HCT116 (cell line): ENCODE results near the gene DUSP28. TPM values are rescaled to one million over a fixed set of nuclear protein-coding genes. Genes with fewer than 3 reads are reported as not detected.

ENCODE experiments used
- ATAC-seq: fragments of 200-7000 bp; cut with Tn5 transposase; 2 replicates; pipeline ENCODE4 v1.9.1; 2020; ENCODE audit warnings: mild to moderate bottlenecking, moderate library complexity
- BruUV-seq: library from RNA; stranded (reverse); fragments of 400-500 nt; replicated peaks from 2 replicates; lab custom pipeline; 2021; lab: Mats Ljungman, UMichigan
- CTCF ChIA-PET: fragments of 300-600 bp; sonication (Branson Sonifier 250); formaldehyde crosslinking; loops from one replicate; lab custom pipeline; 2021; ENCODE audit warnings: antibody characterized with exemption; lab: Charles Lee
- POLR2A ChIA-PET: fragments of 300-600, 350-600 bp; sonication (Branson Sonifier 250); formaldehyde crosslinking; loops from one replicate; lab custom pipeline; 2021; ENCODE audit warnings: antibody characterized with exemption; lab: Charles Lee
- RAD21 ChIA-PET, 2 experiments: fragments of 300-600 bp; sonication (Branson Sonifier 250); formaldehyde crosslinking; loops; one replicate each; lab custom pipeline; 2023; ENCODE audit warnings: low total read pairs in 2 of 2; ENCODE audit not compliant: uncharacterized antibody in 2 of 2, unreplicated experiment in 2 of 2, low non-redundant PET in 1 of 2; lab: Charles Lee
- DNase-seq: peaks from one replicate; pipeline ENCODE4 v3.0.0-alpha.2; 2010; ENCODE audit warnings: low read depth, low spot score
- H2AFZ ChIP-seq: fragments of 200-600 bp; shearing (Covaris generic), sonication (generic); 2 replicates; pipeline ENCODE4 v1.6.1; 2017; ENCODE audit warnings: low read depth, mixed run types, mixed read lengths, antibody characterized with exemption, low read length; ENCODE audit not compliant: poor library complexity, severe bottlenecking
- H3K27ac ChIP-seq: 2 replicates; pipeline ENCODE4 v1.5.1; 2012; ENCODE audit warnings: low read depth, low read length
- H3K27me3 ChIP-seq: fragments of 200-600 bp; sonication (generic); 2 replicates; pipeline ENCODE4 v1.6.1; 2016; ENCODE audit warnings: mixed run types, low read length, mixed read lengths; ENCODE audit not compliant: insufficient read depth
- H3K36me3 ChIP-seq, 2 experiments: fragments of 200-500 bp in 1 of 2; fragments of 200-600 bp in 1 of 2; sonication (Bioruptor generic) in 1 of 2; sonication (generic) in 1 of 2; 2 replicates each; pipeline versions ENCODE4 v1.5.1 to v1.6.1; 2014 to 2016; ENCODE audit warnings: low read length in 2 of 2, inconsistent platforms in 1 of 2, mixed read lengths in 1 of 2, mixed run types in 1 of 2; ENCODE audit not compliant: insufficient read depth in 2 of 2, control insufficient read depth in 1 of 2
- H3K4me1 ChIP-seq, 2 experiments: fragments of 200-600 bp in 1 of 2; sonication (generic) in 1 of 2; 2 replicates each; pipeline versions ENCODE4 v1.5.1 to v1.6.1; 2012 to 2017; ENCODE audit warnings: low read length in 2 of 2, inconsistent platforms in 1 of 2, mild to moderate bottlenecking in 1 of 2, mixed read lengths in 1 of 2, mixed run types in 1 of 2, moderate library complexity in 1 of 2; ENCODE audit not compliant: insufficient read depth in 2 of 2, control insufficient read depth in 1 of 2
- H3K4me2 ChIP-seq: fragments of 200-600 bp; sonication (generic); 2 replicates; pipeline ENCODE4 v1.6.1; 2017; ENCODE audit warnings: mixed run types, low read length, mixed read lengths
- H3K4me3 ChIP-seq, 2 experiments: fragments of 200-600 bp in 1 of 2; sonication (generic) in 1 of 2; replicated peaks in 1 of 2; 2 replicates each; pipeline ENCODE4 v1.5.1; 2011 to 2016; ENCODE audit warnings: low read length in 2 of 2, control low read depth in 1 of 2, low read depth in 1 of 2, mild to moderate bottlenecking in 1 of 2, mixed read lengths in 1 of 2, mixed run types in 1 of 2
- H3K79me2 ChIP-seq: fragments of 200-600 bp; sonication (generic); 2 replicates; pipeline ENCODE4 v1.6.1; 2017; ENCODE audit warnings: mild to moderate bottlenecking, mixed run types, low read length, moderate library complexity, mixed read lengths; ENCODE audit not compliant: insufficient read depth
- H3K9ac ChIP-seq: fragments of 200-600 bp; sonication (generic); 2 replicates; pipeline ENCODE4 v1.6.1; 2016; ENCODE audit warnings: low read length, mixed read lengths
- H3K9me2 ChIP-seq: fragments of 200-600 bp; sonication (generic), shearing (Covaris generic); 2 replicates; pipeline ENCODE4 v1.6.1; 2017; ENCODE audit warnings: mixed run types, mild to moderate bottlenecking, moderate library complexity; ENCODE audit not compliant: insufficient read depth
- H3K9me3 ChIP-seq, 2 experiments: fragments of 200-500 bp in 1 of 2; fragments of 200-600 bp in 1 of 2; sonication (Bioruptor generic) in 1 of 2; sonication (generic) in 1 of 2; 2 replicates each; pipeline ENCODE4 v1.6.1; 2014 to 2017; ENCODE audit warnings: low read length in 2 of 2, mixed read lengths in 2 of 2, inconsistent platforms in 1 of 2, low read depth in 1 of 2, mild to moderate bottlenecking in 1 of 2, mixed run types in 1 of 2, moderate library complexity in 1 of 2; ENCODE audit not compliant: control insufficient read depth in 1 of 2, insufficient read depth in 1 of 2
- H4K20me1 ChIP-seq: fragments of 200-600 bp; sonication (generic), shearing (Covaris generic); 2 replicates; pipeline ENCODE4 v1.6.1; 2017; ENCODE audit warnings: mixed run types, mild to moderate bottlenecking, moderate library complexity; ENCODE audit not compliant: insufficient read depth
- CBX3 ChIP-seq: IDR thresholded peaks from 2 replicates; pipeline ENCODE4 v1.6.1; 2012; ENCODE audit warnings: low read depth
- CEBPB ChIP-seq: IDR thresholded peaks from 2 replicates; pipeline ENCODE4 v1.6.1; 2012; ENCODE audit warnings: low read depth
- EGR1 ChIP-seq: IDR thresholded peaks from 2 replicates; pipeline ENCODE4 v1.6.1; 2012; ENCODE audit warnings: low read depth
- EZH2 ChIP-seq: fragments of 200-600 bp; sonication (generic); IDR thresholded peaks from 2 replicates; pipeline ENCODE4 v1.6.1; 2017; ENCODE audit warnings: antibody characterized with exemption, mixed run types
- EZH2phosphoT487 ChIP-seq: fragments of 200-600 bp; IDR thresholded peaks from 2 replicates; pipeline ENCODE4 v1.6.1; 2018; ENCODE audit warnings: antibody characterized with exemption, borderline replicate concordance
- MAX ChIP-seq: IDR thresholded peaks from 2 replicates; pipeline ENCODE4 v1.6.1; 2012
- POLR2A ChIP-seq: IDR thresholded peaks from 2 replicates; pipeline ENCODE4 v1.7.0; 2011; ENCODE audit warnings: borderline replicate concordance; ENCODE audit not compliant: insufficient read depth, insufficient read length; ENCODE audit errors: extremely low read depth
- REST ChIP-seq: IDR thresholded peaks from 2 replicates; pipeline ENCODE4 v1.6.1; 2012; ENCODE audit warnings: low read depth
- SRF ChIP-seq: IDR thresholded peaks from 2 replicates; pipeline ENCODE4 v1.6.1; 2012; ENCODE audit warnings: low read depth
- ZBTB33 ChIP-seq: IDR thresholded peaks from 2 replicates; pipeline ENCODE4 v1.6.1; 2011; ENCODE audit warnings: mild to moderate bottlenecking, low read length, moderate library complexity; ENCODE audit not compliant: insufficient replicate concordance; ENCODE audit errors: extremely low read depth
- intact Hi-C: fragments of 100-400 bp; cut with micrococcal nuclease; formaldehyde crosslinking; loops from 2 replicates; pipeline ENCODE4 v1.10.0; 2022
- total RNA-seq: library from RNA; stranded (reverse); gene quantifications from one replicate; pipeline ENCODE4 v1.2.1, GENCODE V29; 2021; ENCODE audit not compliant: unreplicated experiment

Gene DUSP28
- total RNA-seq, 1 experiment from 2014 or later = 5.6 TPM

- no peak overlapping the region for H3K9ac ChIP-seq
These were observed 40.6 kb upstream of the DUSP28 start for GRCh38 chr2:240519396-240520129.

More at GRCh38 chr2:240519396-240520129, 40.6 kb upstream of the DUSP28 start:
- RAD21 ChIA-PET = no interaction called here
- peaks cover 5 to 6% of the 10 kb centered on the region in 2 experiments; a peak in 2 of 4 replicates for H3K9me3 ChIP-seq
- no peaks in the 10 kb centered on the region for H3K79me2 ChIP-seq
- no peaks in the 10 kb centered on the region for H3K9me2 ChIP-seq
- TF ChIP-seq CBX3 (no peak), CEBPB (no peak), SRF (no peak), POLR2A (no peak), EZH2 (no peak), ZBTB33 (no peak), EGR1 (no peak), EZH2phosphoT487 (no peak), REST (no peak), MAX (no peak)
- DNase-seq = no peak
- H3K27me3 ChIP-seq = no peaks in the 10 kb centered on the region
- H3K27ac ChIP-seq = no peak overlapping the region
- H3K4me2 ChIP-seq = no peak overlapping the region
- intact Hi-C loops = no loop called here
- CTCF ChIA-PET = no interaction called here
- POLR2A ChIA-PET = no interaction called here
- H2AFZ ChIP-seq = no peak overlapping the region
- peaks cover 0 to 21% of the 10 kb centered on the region in 2 experiments; a peak in 2 of 4 replicates for H3K36me3 ChIP-seq
- H3K4me3 ChIP-seq = no peak overlapping the region
- H3K4me1 ChIP-seq = no peaks in the 10 kb centered on the region
- H4K20me1 ChIP-seq = no peaks in the 10 kb centered on the region
- no TSS peak for BruUV-seq
- ATAC-seq = no peak
